ENCODE results near the gene AHSA1. TPM values are rescaled to one million over a fixed set of nuclear protein-coding genes. Genes with fewer than 3 reads are reported as not detected.
A peak's percentile ranks its signal among the peaks of the same experiment; 100 is the strongest.

Gene AHSA1
- total and polyA plus RNA-seq, 12 donors = 88.2 to 247 (median 166) TPM

DNA sequence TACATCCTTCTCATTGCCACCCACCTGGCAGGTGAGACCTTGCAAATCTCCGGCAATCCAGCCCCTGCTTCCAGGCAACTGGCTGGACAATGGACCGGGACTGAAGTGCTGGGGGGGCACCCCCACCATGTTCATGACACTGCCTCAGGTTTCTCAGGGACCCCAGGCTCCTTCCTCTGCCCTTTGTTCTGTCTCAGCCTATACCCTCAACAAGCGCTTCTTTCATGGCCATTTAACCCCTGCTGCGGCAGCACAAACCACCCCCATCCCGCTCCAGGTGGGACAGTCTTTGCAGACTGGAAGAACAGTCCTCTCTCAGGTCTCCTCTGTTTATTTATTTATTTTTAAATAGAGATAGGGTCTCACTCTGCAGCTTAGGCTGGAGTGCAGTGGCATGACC, 33.2 kb downstream of the AHSA1 start:
- no peaks in the 10 kb centered on the region for H3K36me3 ChIP-seq
- DNase-seq (no peak), ATAC-seq (no peak)
- no peak overlapping the region for H3K27ac ChIP-seq
- intact Hi-C loops (cut with DNase I) = no loop called here
- no peak for TF ChIP-seq CTCF (IDR thresholded peaks at IDR 0.05)
- 89 to 92% methylated on average over 5 of the region's 5 CpGs for WGBS, 2 donors
- H3K9me3 ChIP-seq = no peaks in the 10 kb centered on the region
- H3K4me3 ChIP-seq = no peak overlapping the region
- H3K4me1 ChIP-seq = peaks cover 0 to 6% (median 0%) of the 10 kb centered on the region in 9 donors
- no peaks in the 10 kb centered on the region for H3K27me3 ChIP-seq

GRCh38 chr14:77495334-77495733, 37.4 kb downstream of the AHSA1 start:
- peak in 1 of 8 donors; percentile 37 for ATAC-seq
- no peaks in the 10 kb centered on the region for H3K36me3 ChIP-seq
- no peak for TF ChIP-seq CTCF (IDR thresholded peaks at IDR 0.05)
- peaks cover 12 to 36% (median 26%) of the 10 kb centered on the region in 7 donors for H3K27me3 ChIP-seq
- H3K27ac ChIP-seq = no peak overlapping the region
- intact Hi-C loops (cut with DNase I) = no loop called here
- peaks cover 4 to 22% (median 13%) of the 10 kb centered on the region in 9 donors for H3K4me1 ChIP-seq
- H3K4me3 ChIP-seq = no peak overlapping the region
- 47 to 59% methylated on average over 7 of the region's 7 CpGs for WGBS, 2 donors
- H3K9me3 ChIP-seq = no peaks in the 10 kb centered on the region
- no peak for DNase-seq

DNA sequence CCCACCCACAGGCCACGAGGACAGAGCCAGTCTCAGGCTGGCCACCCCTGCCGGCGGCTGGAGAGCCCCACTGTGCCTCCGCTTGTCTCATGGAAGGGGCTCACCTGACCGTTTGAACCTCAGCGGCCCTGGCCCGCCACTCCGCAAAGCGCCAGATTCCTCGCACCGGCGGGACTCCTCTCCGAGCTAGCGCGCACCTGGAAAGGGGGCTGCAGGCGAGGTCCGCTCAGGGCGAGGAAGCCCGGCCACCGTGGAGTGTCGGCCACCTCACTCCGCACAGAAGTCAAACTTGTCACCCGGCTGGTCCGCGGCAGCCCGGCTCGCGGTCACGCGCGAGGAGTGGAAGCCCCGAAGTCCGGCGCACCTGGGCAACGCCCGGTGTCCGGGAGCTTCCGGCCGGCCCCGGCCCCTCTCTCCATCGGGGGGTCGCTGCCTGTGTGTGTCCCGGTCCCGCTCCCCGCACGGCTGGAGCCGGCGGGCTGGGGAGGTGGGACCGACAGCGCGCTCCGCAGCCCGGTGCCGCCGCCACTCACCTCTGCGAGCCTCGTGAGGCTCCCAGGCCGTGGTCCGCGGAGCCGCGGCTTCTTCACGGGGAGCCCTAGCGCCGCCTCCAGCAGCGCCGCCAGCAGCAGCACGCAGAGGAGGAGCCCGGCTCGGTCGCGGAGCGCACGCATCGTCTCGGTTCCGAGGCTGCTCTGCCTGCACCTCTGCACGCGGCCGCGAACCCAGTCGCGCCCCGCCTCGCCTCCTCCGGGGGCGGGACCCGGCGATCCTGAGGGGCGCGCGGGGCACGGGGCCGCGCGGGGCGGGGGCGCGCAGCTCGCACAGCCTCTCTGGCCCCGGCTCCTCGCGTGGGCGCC, 40.5 kb downstream of the AHSA1 start, which contains the start of gene ISM2:
Gene ISM2 (minus strand): TSS at position 697 of the 860 bp plus-strand sequence. CDS start 23 bp downstream, at position 674.
- Histone ChIP-seq H3K27ac (no peak within 1 kb of the TSS), H3K4me3 (peak within 1 kb of the TSS; percentile 25 to 60 (median 52)), H3K4me1 (peaks cover 4 to 22% (median 13%) of the 10 kb centered on the region in 9 donors), H3K27me3 (peaks cover 12 to 46% (median 30%) of the 10 kb centered on the region in 7 donors), H3K36me3 (no peaks in the 10 kb centered on the region), H3K9me3 (peaks cover 0 to 4% (median 0%) of the 10 kb centered on the region in 11 donors)
- no peak for TF ChIP-seq CTCF (IDR thresholded peaks at IDR 0.05)
- peak in 1 of 2 donors; percentile 31 for DNase-seq
- peak in 7 of 8 donors; percentile 39 to 77 (median 53) for ATAC-seq
- WGBS, 2 donors = 2% methylated on average over 80 to 104 of the region's 104 CpGs
- intact Hi-C loops (cut with DNase I) = no loop called here

- peak overlapping the region; percentile 25 to 60 (median 52) for H3K4me3 ChIP-seq
- H3K4me1 ChIP-seq = peaks cover 4 to 22% (median 13%) of the 10 kb centered on the region in 9 donors
- 4% methylated on average over 42 to 53 of the region's 53 CpGs for WGBS, 2 donors
- no peak for TF ChIP-seq CTCF (IDR thresholded peaks at IDR 0.05)
- intact Hi-C loops (cut with DNase I) = no loop called here
- no peaks in the 10 kb centered on the region for H3K36me3 ChIP-seq
- ATAC-seq = peak in 1 of 8 donors; percentile 21
- H3K27me3 ChIP-seq = peaks cover 12 to 46% (median 30%) of the 10 kb centered on the region in 7 donors
- DNase-seq = no peak
- no peak overlapping the region for H3K27ac ChIP-seq
- peaks cover 0 to 11% (median 5%) of the 10 kb centered on the region in 11 donors for H3K9me3 ChIP-seq
These were observed 41.2 kb downstream of the AHSA1 start for GRCh38 chr14:77498984-77499527.

Measured in heart right ventricle (tissue), 16 donors.